HG02840 (cell line): Measurements from ENCODE around the gene PCARE.

Experiments used
- ATAC-seq: cut with Tn5 transposase; IDR thresholded peaks from one replicate; pipeline ENCODE4 v1.9.1; 2021; ENCODE audit warnings: mild to moderate bottlenecking, moderate library complexity, moderate number of reproducible peaks; ENCODE audit not compliant: unreplicated experiment, low FRiP score

Gene PCARE

DNA sequence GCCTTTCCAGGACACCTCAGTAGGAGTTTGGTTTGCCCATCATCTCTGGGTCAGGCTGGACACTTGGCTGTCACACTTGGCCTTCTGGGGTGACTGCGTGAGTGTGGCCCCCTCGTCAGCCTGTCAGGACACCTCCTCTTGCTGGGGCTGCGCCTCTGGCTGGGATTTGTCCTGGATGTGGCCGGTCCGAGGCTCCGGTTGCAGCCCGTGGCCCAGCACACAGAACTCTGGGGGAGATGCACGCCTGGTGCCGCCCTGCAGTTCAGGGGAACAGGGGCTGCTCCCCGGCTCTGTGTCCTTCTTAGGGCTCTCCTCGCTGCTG is 9.6 kb downstream of the PCARE start:
- ATAC-seq, result no peak

DNA sequence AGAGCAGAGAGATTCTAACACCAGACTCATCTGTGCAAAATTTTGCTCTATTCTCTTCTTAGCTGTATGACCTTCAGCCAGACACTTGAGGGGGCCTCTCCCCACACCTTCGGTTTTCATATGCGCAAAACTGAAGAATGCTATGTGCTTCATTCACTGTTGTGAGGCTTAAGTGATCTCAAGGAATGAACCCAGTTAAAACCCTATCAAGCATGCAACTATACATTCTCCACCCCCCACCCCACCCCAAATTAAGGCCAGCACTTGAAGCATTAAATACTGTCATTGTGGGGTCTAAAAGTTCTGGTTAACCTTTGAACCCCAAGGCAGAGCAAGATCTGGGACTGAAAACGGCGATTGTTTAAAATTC is 10.0 kb downstream of the PCARE start:
- no peak for ATAC-seq

DNA sequence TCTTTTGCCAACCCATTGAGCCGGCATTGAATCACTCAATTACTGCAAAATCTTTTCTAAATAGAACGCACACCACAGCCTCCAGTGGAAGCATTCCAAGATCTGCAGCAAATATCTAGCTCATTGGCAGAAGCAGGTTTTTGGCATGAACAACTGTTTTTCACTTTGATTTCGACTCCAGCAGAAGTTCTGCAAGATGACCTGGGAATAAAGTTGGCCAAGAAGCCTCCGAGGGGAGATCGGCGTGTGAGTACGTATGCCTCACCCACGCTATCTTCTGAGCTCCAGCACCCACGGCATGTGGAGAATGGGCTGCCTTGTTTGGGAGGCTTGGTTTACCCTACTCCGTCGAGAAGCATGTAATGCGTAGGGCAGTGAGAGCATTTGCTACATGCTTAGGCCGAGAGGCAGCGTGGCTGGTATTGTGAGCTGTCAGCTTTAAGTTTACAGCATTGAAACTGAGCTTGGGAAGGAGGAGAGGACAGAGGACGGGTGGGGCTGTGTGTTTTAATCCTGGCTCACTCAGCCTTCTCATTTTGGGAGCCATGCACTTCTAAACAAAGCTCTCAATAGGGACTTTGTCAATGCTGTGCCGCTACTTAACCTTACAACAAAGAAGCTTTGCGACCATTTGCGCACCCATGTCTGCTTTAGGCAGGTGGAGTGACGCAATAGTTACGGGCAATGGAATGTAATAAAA is 10.5 kb downstream of the PCARE start:
- ATAC-seq, result no peak

DNA sequence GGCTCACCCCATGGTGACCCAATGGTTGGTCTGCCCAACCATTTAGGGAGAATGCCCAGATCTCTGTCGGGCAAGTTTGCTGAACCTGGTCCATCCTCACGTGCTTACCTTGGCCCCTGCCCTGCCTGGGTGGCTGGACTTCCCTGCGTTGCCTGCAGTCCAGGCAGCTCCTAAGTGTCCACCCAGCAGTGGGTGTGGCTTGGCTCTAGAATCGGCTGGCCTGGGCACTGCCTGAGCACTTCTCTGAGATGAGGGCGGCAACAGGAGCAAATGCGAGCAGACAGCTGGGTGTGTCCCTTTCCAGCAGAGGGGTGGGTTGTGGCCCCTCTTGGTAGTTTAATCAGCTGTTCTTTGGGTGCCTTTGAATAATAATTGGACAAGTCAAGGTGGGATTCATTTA is 11.3 kb downstream of the PCARE start:
- ATAC-seq, result no peak

DNA sequence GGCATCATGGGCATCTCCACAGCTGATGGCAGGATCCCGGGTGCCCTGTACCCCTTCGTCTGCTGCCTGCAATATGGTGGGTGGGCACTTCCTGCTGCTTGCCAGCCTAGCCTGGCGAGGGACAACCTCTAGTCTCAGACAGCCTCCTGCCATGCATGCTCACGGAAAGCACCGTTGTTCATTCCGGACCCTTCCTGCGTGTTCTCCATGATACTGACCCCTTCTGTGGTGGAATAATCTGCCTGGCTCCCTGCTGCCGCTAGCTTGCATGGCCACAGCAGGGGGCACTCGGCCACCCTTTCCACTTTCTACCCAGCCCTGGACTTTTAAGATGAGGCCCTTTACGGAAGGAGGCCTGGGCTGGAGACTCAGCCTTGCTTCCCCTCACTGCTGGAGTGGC is 12.0 kb downstream of the PCARE start:
- no peak for ATAC-seq

DNA sequence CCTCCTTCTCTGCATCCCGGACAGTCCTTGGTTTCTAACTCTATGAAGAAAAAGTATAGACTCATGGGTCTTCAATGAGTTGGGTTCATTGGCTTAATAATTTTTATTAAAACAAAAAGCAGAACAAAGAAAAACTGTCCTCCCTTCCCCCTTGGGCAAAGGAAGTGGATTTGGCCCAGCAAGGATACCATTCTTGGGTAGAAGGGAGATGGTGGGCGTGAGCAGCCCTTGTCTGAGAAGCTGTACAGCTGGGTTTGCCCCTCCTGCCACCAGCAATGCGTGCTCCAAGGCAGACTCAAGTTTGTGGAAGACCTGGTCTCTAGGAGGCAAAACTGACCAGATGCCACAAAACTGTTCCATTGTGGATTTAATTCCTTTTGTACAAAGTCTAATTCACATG is 12.7 kb downstream of the PCARE start:
- no peak for ATAC-seq

DNA sequence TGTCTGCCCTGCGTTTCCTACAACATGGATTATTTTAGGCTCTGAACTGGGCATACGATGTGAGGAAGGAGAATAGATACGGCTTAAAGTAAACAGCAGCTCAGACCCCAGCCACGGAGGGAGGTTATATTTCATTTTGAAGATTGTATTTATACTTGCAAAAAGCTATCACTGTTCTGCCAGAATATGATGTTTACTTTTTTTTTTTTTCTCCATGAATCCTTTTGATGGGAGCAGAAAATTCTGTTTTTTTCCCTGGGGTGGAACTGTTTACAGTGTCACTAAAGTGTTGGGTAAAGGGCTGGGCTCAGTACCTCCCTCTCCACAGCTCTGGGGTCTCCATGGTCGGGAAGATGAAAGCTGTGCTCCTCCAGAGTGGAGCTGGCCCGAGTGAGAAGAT is 13.1 kb downstream of the PCARE start:
- no peak for ATAC-seq

DNA sequence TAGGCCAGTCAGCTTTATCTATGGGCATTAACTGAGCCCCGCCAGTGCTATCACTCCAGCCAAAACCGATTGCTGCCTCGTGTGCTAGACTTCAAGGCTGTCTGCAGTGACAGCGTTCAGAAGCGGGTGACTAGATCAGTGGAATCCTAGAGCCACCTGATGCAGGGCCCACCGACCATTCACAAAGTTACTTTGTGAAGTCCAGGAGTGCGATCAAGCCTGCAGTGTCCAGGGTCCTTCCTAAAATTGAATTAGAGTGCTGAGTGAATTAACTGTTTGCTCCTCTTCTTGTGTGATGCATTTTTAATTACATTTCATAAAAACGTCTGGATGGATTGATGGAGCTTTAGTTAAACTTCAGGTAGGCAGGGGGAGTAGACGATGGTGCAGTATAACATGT is 13.9 kb downstream of the PCARE start:
- no peak for ATAC-seq

DNA sequence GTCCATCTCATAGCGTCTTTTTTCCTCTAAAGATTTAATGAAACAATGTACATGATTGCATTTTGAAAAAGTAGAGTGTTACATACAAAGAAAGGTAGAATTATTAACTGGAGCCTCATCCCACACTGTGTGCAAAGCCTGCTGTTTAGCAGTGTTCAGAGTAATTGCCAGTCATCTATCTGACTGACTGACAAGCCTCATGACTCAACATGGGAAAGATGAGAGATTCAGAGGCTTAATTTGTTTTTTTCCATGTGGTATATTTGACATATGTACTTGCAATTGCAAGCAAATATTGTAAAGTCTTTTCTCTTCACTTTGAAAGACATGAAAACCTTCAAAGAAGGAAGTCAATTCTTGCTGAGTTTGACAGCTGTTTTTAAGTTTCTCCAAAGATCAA is 14.7 kb downstream of the PCARE start:
- no peak for ATAC-seq

DNA sequence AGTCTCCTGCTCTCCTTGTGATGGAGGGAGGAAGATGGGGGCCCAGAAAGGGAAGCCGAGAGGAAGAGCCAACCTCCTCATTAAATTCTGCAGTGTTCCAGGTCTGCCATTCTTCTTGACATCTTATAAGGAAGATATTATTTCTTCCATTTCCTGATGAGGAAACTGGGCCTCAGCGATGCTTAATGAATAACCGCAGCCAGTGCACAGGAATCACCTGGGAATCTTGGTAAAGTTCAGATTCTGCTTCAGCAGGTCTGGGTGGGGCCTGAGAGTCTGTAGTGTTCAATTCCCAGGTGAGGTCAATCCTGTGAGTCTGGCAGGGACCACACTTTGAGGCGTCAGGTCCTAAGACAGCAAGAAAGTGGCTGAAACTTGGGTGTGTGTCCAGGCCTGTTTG is 17.3 kb downstream of the PCARE start:
- ATAC-seq, result no peak

DNA sequence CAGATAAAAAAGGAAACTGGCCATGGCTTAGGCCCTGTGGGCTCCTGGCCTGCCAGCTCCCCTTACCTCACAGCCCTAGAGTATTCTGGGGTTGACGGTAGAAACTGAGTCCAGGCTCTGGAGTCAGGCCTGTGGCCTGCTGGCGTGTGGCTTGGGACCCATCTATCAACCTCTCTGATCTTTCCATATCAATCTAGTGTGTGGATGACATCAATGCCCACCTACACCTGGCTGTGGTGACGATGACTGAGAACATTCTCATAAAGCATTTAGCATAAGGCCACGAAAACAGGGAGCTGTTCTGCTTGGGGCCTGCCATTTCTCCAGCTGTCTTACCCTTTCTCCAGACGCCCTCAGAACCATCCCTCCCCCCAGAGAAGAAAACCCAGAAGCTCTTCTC is 17.9 kb downstream of the PCARE start:
- ATAC-seq, result no peak

DNA sequence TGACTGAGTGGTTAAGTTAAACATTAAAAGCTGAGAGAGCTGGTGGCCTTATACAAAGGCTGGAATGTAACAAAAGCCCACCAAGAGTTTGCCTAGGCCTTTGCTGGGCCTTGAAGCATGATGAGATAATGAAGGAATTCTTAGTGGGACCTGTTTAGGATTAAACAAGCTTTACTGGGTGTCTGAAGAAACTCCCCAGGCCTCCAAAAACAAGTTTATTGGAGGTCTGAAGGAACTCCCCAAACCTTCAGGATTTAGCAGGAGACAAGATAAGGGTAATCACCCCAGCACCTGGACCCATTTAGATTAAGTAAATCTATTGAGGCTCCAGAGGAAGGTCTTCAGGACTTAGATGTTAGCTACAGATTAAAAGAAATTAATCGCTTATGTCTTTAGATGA is 18.7 kb downstream of the PCARE start:
- ATAC-seq, result no peak

DNA sequence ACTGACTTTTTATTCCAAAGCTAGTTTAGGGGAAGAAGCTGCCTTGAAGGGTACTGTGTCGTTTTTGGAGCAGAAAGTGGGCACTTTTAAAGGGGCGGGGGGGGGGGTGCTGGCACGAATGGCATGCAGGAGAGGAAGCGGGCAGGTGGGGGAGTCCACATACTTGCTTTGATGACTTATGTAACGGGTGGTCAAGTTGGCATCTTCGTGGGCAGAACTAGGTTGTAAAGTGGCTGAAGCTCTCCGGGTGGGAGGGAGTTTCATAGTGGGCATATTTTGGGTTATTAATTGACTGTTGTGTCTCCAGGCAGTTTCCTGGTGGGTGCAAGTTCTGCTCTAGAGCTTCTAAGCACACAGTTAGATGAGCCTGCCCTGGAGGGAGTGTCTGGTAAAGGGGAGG is 19.9 kb downstream of the PCARE start:
- ATAC-seq, result no peak

DNA sequence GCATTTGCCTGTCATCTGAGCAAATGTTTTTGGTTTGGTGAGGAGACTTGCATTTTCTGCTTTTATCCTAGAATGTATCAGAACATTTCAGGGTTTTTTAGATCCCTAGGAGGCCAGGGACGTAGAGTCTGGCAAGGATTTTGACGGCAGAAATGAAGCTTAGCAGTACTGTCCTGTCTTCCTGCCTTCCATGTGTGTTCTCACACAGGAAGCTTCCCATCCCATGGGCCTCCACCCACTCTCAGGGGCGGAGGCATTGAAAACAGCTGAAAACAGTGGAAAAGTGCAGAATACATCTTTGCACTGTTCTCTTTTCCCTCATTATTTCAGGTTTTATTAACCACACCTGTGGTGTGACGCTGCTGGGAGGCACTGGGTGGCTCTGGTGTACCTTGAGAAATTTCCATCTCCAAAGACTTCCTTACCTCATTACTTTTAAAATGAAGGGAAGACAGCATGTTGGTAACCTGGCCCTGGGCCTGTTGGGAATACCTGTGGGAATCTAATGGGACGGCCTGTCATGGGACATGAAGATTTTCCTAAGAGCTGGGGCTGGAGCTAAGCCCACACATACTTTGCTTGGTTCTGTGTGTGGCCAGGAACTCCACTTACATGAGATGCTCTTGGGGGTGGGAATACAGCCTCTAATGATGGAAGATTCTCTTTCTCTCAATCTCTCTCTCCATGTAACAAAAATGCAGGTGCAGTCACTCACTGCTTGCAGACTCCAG is 20.5 kb downstream of the PCARE start:
- no peak for ATAC-seq

DNA sequence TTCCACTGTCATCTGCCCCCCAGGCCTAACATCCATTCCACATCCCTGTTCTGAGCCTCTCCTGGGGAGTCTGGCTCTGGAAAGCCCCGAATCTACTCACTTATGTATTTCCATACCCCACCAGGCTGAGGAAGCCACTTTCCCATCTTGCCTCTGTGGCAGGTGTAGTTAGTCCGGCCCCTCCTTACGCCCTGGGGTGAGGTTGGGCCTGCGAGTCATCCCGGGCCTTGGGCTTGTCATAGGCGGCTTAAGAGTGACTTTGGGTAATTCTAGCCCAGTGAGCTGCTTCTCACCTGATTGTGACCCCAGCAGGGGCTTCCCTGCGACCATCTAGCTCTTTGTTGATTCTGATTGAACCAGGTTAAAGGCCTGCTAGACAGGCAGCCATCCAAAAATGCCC is 21.1 kb downstream of the PCARE start:
- ATAC-seq, result no peak

DNA sequence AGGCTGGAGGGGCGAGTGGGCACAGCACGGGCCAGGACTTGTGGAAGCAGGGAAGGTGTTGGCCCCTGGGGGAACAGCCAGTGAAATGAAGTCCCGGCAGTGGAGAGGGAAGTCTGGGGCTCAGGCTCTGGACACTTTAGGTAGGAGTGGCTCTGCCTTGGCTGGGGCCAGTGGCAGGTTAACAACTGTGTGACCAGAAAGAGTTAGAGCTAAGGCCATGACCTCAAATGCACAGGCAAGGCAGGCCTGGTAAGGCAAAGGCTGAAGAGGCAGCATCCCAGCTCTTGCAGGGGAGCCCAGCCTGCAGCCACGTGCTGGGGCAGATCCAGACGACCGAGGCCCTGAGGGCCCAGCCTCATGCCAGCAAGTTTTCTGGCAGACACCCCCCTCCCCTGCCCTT is 21.5 kb downstream of the PCARE start:
- ATAC-seq, result no peak

DNA sequence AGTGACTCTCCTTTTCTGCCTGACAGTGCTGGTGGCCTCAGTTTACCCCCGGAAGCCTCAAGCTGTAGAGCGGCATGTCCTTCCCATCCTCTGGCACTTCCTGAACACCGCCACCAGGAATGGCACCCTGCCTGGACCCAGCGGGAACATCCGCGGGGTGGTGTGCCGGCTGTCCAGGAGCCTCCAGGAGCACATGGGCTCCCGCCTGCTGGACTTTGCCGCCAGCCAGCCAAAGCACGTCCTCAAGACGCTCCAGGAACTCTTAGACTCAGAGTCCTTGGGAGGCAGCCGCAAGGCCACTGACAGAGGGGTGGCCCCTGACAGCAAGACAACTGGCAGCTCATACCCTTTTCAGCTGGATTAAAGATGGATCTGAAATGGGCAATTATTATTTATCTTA is 22.6 kb downstream of the PCARE start:
- ATAC-seq, result no peak

DNA sequence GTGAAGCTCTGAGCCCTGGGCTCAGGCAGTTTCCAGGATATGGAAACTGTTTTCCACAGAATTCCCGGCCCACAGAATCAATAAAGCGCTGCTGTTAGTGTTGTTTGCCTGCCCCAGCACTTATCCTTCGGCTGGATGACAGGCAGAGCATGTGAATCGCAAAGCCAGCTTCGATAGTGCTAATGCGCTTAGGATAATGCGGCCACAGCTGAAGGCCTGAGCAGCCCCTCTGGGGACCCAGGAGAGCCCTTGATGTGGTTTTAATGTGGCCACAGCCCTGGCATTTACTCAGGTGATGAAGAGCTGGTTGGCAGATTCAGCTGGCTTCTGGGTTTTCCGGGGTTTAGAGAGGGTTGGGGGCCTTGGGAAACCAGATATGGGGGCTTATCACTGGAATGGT is 23.7 kb downstream of the PCARE start:
- ATAC-seq, result no peak

DNA sequence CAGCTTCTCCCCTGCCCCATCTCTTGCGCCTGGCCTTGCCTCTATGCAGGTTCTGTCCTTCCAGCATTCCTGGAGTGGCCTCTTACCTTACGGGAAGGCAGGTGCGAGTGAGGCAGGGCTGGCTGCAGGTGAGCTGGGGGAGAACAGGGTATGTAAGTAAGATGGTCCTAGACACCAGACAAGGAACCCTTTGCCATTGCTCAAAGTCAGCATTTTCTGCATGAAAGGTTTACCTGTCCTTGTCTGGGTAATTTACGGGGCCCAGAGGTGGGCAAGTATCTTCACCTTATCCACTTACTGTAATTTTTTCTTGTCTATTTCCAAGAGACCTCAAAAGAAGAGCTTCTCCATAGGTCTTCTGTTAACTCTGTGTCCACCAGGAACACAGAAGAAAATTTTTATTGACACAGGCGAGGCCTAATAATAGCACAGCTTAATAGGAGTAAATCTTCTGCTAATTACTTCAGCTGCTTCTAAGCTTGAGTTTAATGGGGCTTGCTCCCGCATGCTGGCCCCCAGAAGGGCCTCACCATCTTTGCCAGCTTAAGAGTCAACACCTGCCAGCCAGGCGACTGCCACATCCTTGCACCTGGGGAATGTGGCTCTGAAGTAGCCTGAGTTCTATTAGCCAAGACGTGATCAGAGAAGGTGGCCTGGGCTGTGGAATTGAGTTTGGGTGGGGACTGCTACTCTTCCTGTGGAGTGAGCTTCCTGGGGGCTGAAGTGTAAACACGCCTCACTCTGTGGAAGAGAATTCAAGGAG is 27.1 kb downstream of the PCARE start:
- no peak for ATAC-seq

DNA sequence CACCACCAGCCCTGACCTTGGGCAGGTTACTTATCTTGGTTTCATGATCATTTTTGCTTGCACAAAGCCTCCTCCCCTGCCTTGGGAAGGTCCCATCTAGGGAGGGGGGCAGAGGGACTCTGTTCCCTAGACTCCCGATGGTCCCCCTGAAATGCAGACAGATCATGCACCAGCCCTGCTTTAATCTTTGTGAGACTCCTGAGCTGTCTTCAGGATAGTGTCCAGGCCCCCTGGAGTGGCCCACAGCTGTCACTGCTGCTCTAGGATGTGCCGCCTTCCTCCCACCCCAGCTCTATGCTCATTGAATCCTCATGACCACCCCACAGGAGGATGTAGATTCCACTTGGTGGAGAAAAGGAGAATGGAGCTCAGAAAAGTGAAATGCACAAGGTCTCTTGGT is 28.0 kb downstream of the PCARE start:
- ATAC-seq, result no peak

DNA sequence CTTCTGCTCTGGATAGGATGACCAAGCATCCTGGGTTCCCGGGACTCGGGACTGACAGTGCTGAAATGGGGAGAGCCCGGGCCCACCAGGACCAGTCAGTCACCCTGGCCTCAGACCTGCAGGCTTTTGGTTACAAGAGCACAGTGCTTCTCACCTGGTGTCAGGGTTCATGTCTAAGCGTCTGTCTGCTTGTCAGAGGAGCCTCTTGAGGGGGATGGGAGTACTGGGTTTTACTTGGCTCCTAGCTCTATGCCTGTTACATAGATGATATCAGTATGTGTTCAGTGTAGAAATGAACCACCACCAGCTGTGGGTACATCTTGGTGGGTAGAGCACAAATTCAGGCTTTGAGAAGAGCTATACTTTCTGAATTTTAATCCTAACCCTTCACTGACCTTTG is 29.9 kb downstream of the PCARE start:
- no peak for ATAC-seq

DNA sequence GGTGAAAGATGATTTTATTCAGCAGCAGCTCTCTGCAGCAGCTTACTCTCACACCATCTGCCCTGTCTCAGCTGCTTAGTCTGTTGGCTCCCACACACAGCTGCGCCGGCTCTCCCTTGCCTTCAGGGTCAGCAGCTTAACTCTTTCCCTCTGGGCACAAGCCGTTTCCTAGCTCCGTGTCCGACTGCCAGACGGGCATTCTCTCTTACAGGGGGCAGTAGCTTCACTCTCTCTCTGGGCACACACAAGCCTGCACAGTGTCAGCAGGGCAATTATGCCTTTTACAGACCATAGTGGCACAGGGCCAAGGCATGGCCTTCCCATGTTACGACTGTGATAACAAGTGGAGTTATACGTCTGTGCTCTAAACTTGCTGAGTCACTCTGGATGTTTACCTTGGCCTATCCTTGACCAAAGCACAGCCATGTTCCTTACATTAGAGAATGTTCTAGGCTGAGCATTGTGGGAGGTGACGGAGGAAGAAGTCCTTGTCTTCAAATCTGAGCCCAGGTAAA is 31.7 kb downstream of the PCARE start:
- no peak for ATAC-seq
